NCI-H2171 treated with DMSO at 0.1 percent for 48 hours (cell line): ENCODE results near the gene TOM1.

Source experiments
- DNase-seq: peaks from one replicate; lab custom pipeline; 2025; lab: John Stamatoyannopoulos, UW

Gene TOM1

GRCh38 chr22:35373781-35374180, 74.1 kb downstream of the TOM1 start:
- no peak for DNase-seq

- DNase-seq: no peak
These were observed 75.3 kb downstream of the TOM1 start for GRCh38 chr22:35375031-35375430.

GRCh38 chr22:35375526-35375925, 75.8 kb downstream of the TOM1 start:
- DNase-seq: no peak

- peak; percentile 84 for DNase-seq
These were observed 77.2 kb downstream of the TOM1 start for GRCh38 chr22:35376728-35377472.

- no peak for DNase-seq
These were observed 78.0 kb downstream of the TOM1 start for GRCh38 chr22:35377735-35378134.

GRCh38 chr22:35378621-35379020, 78.9 kb downstream of the TOM1 start:
- DNase-seq: no peak

GRCh38 chr22:35379146-35379993, 79.7 kb downstream of the TOM1 start:
- no peak for DNase-seq

- DNase-seq: no peak
These were observed 80.3 kb downstream of the TOM1 start for GRCh38 chr22:35380013-35380412.

GRCh38 chr22:35380537-35381423, 81.1 kb downstream of the TOM1 start, which contains the start of gene HMOX1:
HMOX1 (plus strand) TSS chr22:35381096; CDS start chr22:35381174, 78 bp downstream.
- peak; percentile 42 for DNase-seq

- no peak for DNase-seq
These were observed 81.8 kb downstream of the TOM1 start for GRCh38 chr22:35381424-35382009.

GRCh38 chr22:35383679-35384071, 84.0 kb downstream of the TOM1 start:
- DNase-seq: no peak

GRCh38 chr22:35384527-35384926, 84.8 kb downstream of the TOM1 start:
- no peak for DNase-seq

GRCh38 chr22:35384975-35385588, 85.4 kb downstream of the TOM1 start:
- no peak for DNase-seq

- DNase-seq: no peak
These were observed 87.1 kb downstream of the TOM1 start for GRCh38 chr22:35386670-35387288.

GRCh38 chr22:35390933-35391332, 91.2 kb downstream of the TOM1 start:
- DNase-seq: no peak

GRCh38 chr22:35392357-35392756, 92.7 kb downstream of the TOM1 start:
- no peak for DNase-seq

GRCh38 chr22:35393116-35394010, 93.7 kb downstream of the TOM1 start:
- no peak for DNase-seq

GRCh38 chr22:35394011-35394312, 94.3 kb downstream of the TOM1 start:
- no peak for DNase-seq

- DNase-seq: no peak
These were observed 95.3 kb downstream of the TOM1 start for GRCh38 chr22:35394810-35395563.
